ENCODE data around the gene HECTD1. TPM values are rescaled to one million over a fixed set of nuclear protein-coding genes. Genes with fewer than 3 reads are reported as not detected.
"Not testable (repeated sequence)": the region's sequence is repeated elsewhere in the genome, so short reads cannot be mapped to it uniquely, and the experiment has no call there.

The HECTD1 gene
- polyA plus RNA-seq, 2 of the 4 experiments (the other 2 are of a cell fraction) = 60.7 to 149 TPM

DNA sequence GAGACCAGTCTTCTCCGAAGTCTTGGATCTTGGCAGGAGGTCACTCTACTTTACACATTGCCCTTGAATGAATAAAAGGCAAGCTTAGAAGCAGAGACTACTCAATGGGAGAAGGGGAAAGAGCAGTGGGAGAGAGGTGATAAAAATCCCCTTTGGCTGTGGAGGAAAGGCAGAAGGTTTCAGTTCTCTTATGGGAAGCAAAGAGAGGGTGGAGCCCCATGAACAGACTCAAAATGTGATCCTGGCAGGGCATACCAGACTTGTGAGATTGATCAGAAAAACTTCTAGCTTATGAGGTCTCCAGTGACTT is 49.6 kb upstream of the HECTD1 start:
- no peak for DNase-seq (ENCODE audit: low read depth in 1 of 2, low spot score in 1 of 2)
- no peak overlapping the region for H3K4me2 ChIP-seq
- H3K27ac ChIP-seq = no peak overlapping the region
- ChIA-PET POLR2A (interaction anchor here (0.6 kb wide), 1 partner anchor 42 kb away, joined by 5 read pairs; no protein-coding TSS in a partner anchor), CTCF (interaction anchor here (0.8 to 2.0 kb wide), 3 partner anchors 9 to 264 kb away, joined by 4 to 7 read pairs (median 5); partner anchors contain the start of gene HECTD1)
- 91% methylated on average over 1 of the region's 1 CpG for WGBS (ENCODE audit: missing lambda C conversion rate)
- ATAC-seq = no peak
- TF ChIP-seq RCOR1 (IDR thresholded peaks at IDR 0.05; ENCODE audit: low read depth, low read length) (no peak), MAZ (IDR thresholded peaks at IDR 0.05; ENCODE audit: borderline replicate concordance, low read depth, low read length) (no peak), CHD4 (IDR thresholded peaks at IDR 0.05; ENCODE audit: borderline replicate concordance) (no peak), NFE2L2 (conservative IDR thresholded peaks at IDR 0.05; ENCODE audit: low read length) (no peak), KDM5A (IDR thresholded peaks at IDR 0.05) (no peak), RAD21 (conservative IDR thresholded peaks at IDR 0.05 in 1 of 2, IDR thresholded peaks at IDR 0.05 in 1 of 2) (no peak), POLR2A (IDR thresholded peaks at IDR 0.05; ENCODE audit: low read length) (no peak), SMC3 (IDR thresholded peaks at IDR 0.05) (no peak), SREBF2 (IDR thresholded peaks at IDR 0.05) (no peak), RARB (CRISPR knock-in tag; IDR thresholded peaks at IDR 0.05) (no peak), ESRRA (IDR thresholded peaks at IDR 0.05; ENCODE audit: borderline replicate concordance, low read length) (no peak), ZNF302 (CRISPR knock-in tag; IDR thresholded peaks at IDR 0.05) (no peak)
- TF ChIP-seq, protein P1, sequence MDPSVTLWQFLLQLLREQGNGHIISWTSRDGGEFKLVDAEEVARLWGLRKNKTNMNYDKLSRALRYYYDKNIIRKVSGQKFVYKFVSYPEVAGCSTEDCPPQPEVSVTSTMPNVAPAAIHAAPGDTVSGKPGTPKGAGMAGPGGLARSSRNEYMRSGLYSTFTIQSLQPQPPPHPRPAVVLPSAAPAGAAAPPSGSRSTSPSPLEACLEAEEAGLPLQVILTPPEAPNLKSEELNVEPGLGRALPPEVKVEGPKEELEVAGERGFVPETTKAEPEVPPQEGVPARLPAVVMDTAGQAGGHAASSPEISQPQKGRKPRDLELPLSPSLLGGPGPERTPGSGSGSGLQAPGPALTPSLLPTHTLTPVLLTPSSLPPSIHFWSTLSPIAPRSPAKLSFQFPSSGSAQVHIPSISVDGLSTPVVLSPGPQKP (IDR thresholded peaks at IDR 0.05; ENCODE audit: low read depth, low read length) = no peak
- H3K4me3 ChIP-seq = no peak overlapping the region
- H3K4me1 ChIP-seq = peaks cover 19% of the 10 kb centered on the region
- FAIRE-seq = no peak
- peaks cover 6% of the 10 kb centered on the region; the same call in 1 of the 3 replicates for H3K9me3 ChIP-seq

DNA sequence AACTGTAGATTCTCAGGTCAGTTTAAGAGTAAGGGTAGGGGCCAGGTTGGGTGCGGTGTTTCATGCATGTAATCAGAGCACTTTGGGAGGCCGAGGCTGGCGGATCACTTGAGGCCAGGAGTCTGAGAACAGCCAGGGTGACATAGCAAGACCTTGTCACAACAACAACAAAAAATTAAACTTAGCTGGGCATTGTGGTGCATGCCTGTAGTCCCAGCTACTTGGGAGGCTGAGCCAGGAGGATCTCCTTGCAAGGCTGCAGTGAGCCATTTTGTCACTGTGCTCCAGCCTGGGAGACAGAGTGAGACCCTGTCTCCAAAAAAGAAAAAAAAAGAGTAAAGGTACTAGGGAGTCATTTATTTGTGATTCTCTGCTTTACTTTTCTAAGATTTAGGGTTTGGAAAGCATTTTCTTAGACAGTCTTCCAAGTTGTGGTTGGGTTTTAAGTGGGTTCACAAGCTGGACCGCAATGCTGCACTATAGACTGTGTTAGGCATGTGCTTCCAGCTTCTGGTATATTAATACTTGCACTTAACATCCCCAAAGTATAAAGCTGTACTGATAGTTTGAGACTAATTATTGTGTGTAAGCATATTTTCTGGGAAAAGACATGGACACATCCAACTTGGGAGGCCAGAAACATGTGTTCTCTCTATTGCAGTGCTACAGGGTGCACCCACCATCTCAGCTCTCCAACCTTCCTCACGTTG is 49.1 kb upstream of the HECTD1 start:
- TF ChIP-seq MYC (IDR thresholded peaks at IDR 0.05; ENCODE audit: borderline replicate concordance, low read length) (no peak), HEYL (CRISPR knock-in tag; IDR thresholded peaks at IDR 0.05) (no peak), FOXS1 (CRISPR knock-in tag; IDR thresholded peaks at IDR 0.05) (no peak), CEBPB (IDR thresholded peaks at IDR 0.05) (no peak), ESRRA (IDR thresholded peaks at IDR 0.05; ENCODE audit: borderline replicate concordance, low read length) (no peak), HOXB5 (CRISPR knock-in tag; IDR thresholded peaks at IDR 0.05) (no peak), GATA3 (IDR thresholded peaks at IDR 0.05; ENCODE audit: borderline replicate concordance) (no peak), KDM1A (IDR thresholded peaks at IDR 0.05; ENCODE audit: low read depth) (no peak), PHF8 (IDR thresholded peaks at IDR 0.05; ENCODE audit: borderline replicate concordance, low read depth) (no peak), MAZ (IDR thresholded peaks at IDR 0.05; ENCODE audit: borderline replicate concordance, low read depth, low read length) (no peak), SREBF2 (IDR thresholded peaks at IDR 0.05) (no peak), KDM5A (IDR thresholded peaks at IDR 0.05) (no peak), HOXA7 (CRISPR knock-in tag; IDR thresholded peaks at IDR 0.05) (no peak), NFE2L2 (conservative IDR thresholded peaks at IDR 0.05; ENCODE audit: low read length) (no peak), EHMT2 (IDR thresholded peaks at IDR 0.05; ENCODE audit: low read depth) (no peak)
- TF ChIP-seq, protein P2, sequence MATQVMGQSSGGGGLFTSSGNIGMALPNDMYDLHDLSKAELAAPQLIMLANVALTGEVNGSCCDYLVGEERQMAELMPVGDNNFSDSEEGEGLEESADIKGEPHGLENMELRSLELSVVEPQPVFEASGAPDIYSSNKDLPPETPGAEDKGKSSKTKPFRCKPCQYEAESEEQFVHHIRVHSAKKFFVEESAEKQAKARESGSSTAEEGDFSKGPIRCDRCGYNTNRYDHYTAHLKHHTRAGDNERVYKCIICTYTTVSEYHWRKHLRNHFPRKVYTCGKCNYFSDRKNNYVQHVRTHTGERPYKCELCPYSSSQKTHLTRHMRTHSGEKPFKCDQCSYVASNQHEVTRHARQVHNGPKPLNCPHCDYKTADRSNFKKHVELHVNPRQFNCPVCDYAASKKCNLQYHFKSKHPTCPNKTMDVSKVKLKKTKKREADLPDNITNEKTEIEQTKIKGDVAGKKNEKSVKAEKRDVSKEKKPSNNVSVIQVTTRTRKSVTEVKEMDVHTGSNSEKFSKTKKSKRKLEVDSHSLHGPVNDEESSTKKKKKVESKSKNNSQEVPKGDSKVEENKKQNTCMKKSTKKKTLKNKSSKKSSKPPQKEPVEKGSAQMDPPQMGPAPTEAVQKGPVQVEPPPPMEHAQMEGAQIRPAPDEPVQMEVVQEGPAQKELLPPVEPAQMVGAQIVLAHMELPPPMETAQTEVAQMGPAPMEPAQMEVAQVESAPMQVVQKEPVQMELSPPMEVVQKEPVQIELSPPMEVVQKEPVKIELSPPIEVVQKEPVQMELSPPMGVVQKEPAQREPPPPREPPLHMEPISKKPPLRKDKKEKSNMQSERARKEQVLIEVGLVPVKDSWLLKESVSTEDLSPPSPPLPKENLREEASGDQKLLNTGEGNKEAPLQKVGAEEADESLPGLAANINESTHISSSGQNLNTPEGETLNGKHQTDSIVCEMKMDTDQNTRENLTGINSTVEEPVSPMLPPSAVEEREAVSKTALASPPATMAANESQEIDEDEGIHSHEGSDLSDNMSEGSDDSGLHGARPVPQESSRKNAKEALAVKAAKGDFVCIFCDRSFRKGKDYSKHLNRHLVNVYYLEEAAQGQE (IDR thresholded peaks at IDR 0.05) = no peak
- no peak overlapping the region for H3K4me2 ChIP-seq
- WGBS (ENCODE audit: missing lambda C conversion rate) = 84% methylated on average over 5 of the region's 5 CpGs
- peaks cover 14% of the 10 kb centered on the region for H3K4me1 ChIP-seq
- DNase-seq (ENCODE audit: low read depth in 1 of 2, low spot score in 1 of 2) (no peak), FAIRE-seq (no peak), ATAC-seq (no peak)
- no peak overlapping the region for H3K27ac ChIP-seq
- ChIA-PET POLR2A (no interaction called here), CTCF (interaction anchor here (0.8 to 2.0 kb wide), 3 partner anchors 9 to 264 kb away, joined by 4 to 7 read pairs (median 5); partner anchors contain the start of gene HECTD1)
- no peak overlapping the region for H3K4me3 ChIP-seq
- H3K9me3 ChIP-seq = peaks cover 6% of the 10 kb centered on the region; the same call in 1 of the 3 replicates

GRCh38 chr14:31255918-31256317 is 48.3 kb upstream of the HECTD1 start:
- CTCF ChIA-PET = interaction anchor here (0.6 kb wide), 2 partner anchors 22 to 253 kb away, joined by 3 to 4 read pairs; no protein-coding TSS in a partner anchor
- H3K9me3 ChIP-seq; H3K4me3 ChIP-seq; H3K4me2 ChIP-seq; FAIRE-seq; DNase-seq (ENCODE audit: low read depth in 1 of 2, low spot score in 1 of 2); POLR2A ChIA-PET; H3K27ac ChIP-seq; ATAC-seq: not testable (repeated sequence)
- H3K4me1 ChIP-seq = peaks cover 12% of the 10 kb centered on the region; the same call in 1 of the 3 replicates
- 87% methylated on average over 4 of the region's 4 CpGs for WGBS (ENCODE audit: missing lambda C conversion rate)
